Mesenchymal stem cell (in vitro differentiated cells and primary cell): ENCODE results near the gene COBL.

Experiments used
- DNase-seq: peaks from one replicate; pipeline ENCODE4 v3.0.0-alpha.2; 2013
- H2AFZ ChIP-seq: one replicate; pipeline ENCODE4 v1.6.1; 2013; ENCODE audit warnings: low read depth, mild to moderate bottlenecking, control low read depth, inconsistent platforms, low read length, moderate library complexity
- H2AK5ac ChIP-seq: 2 replicates; pipeline ENCODE4 v1.6.1; 2013; ENCODE audit warnings: low read length, moderate library complexity, mild to moderate bottlenecking, inconsistent platforms; ENCODE audit not compliant: severe bottlenecking
- H2BK120ac ChIP-seq: one replicate; pipeline ENCODE4 v1.6.1; 2013; ENCODE audit warnings: low read depth, mild to moderate bottlenecking, inconsistent platforms, low read length, moderate library complexity
- H2BK12ac ChIP-seq, 2 experiments: one replicate each; pipeline ENCODE4 v1.6.1; 2013; ENCODE audit warnings: inconsistent platforms in 2 of 2, low read length in 2 of 2, mild to moderate bottlenecking in 2 of 2, moderate library complexity in 2 of 2, control low read depth in 1 of 2
- H2BK15ac ChIP-seq: one replicate; pipeline ENCODE4 v1.6.1; 2013; ENCODE audit warnings: mild to moderate bottlenecking, low read depth, inconsistent platforms; ENCODE audit not compliant: poor library complexity, severe bottlenecking
- H2BK5ac ChIP-seq: 2 replicates; pipeline ENCODE4 v1.6.1; 2013; ENCODE audit warnings: low read depth, mild to moderate bottlenecking, low read length, control low read depth, inconsistent platforms; ENCODE audit not compliant: poor library complexity, severe bottlenecking
- H3K14ac ChIP-seq, 2 experiments: one replicate each; pipeline ENCODE4 v1.6.1; 2013; ENCODE audit warnings: inconsistent platforms in 2 of 2, low read length in 2 of 2, control low read depth in 1 of 2, mild to moderate bottlenecking in 1 of 2, moderate library complexity in 1 of 2
- H3K18ac ChIP-seq, 2 experiments: one replicate each; pipeline ENCODE4 v1.6.1; 2013; ENCODE audit warnings: inconsistent platforms in 2 of 2, low read length in 2 of 2, control low read depth in 1 of 2, low read depth in 1 of 2, mild to moderate bottlenecking in 1 of 2
- H3K23ac ChIP-seq, 2 experiments: one replicate each; pipeline ENCODE4 v1.6.1; 2013; ENCODE audit warnings: inconsistent platforms in 2 of 2, low read length in 2 of 2, mild to moderate bottlenecking in 2 of 2, moderate library complexity in 2 of 2, control low read depth in 1 of 2
- H3K27ac ChIP-seq: 2 replicates; pipeline ENCODE4 v1.5.1; 2013; ENCODE audit warnings: mild to moderate bottlenecking, moderate library complexity, low read length, control low read depth, inconsistent platforms; ENCODE audit not compliant: poor library complexity, severe bottlenecking
- H3K27me3 ChIP-seq, 2 experiments: 2 replicates each; pipeline versions ENCODE4 v1.6.1 to v1.7.0; 2013; ENCODE audit warnings: low read length in 2 of 2, mild to moderate bottlenecking in 2 of 2, moderate library complexity in 2 of 2, control low read depth in 1 of 2, inconsistent platforms in 1 of 2; ENCODE audit not compliant: control insufficient read depth in 1 of 2, insufficient read depth in 1 of 2
- H3K36me3 ChIP-seq, 2 experiments: 2 replicates each; pipeline versions ENCODE4 v1.6.1 to v1.7.0; 2013; ENCODE audit warnings: low read length in 2 of 2, control low read depth in 1 of 2, inconsistent platforms in 1 of 2, low read depth in 1 of 2, mild to moderate bottlenecking in 1 of 2; ENCODE audit not compliant: insufficient read depth in 2 of 2, control insufficient read depth in 1 of 2
- H3K4ac ChIP-seq, 2 experiments: one replicate each; pipeline ENCODE4 v1.6.1; 2013; ENCODE audit warnings: inconsistent platforms in 2 of 2, low read length in 2 of 2, mild to moderate bottlenecking in 2 of 2, moderate library complexity in 2 of 2, control low read depth in 1 of 2, low read depth in 1 of 2
- H3K4me1 ChIP-seq: 2 replicates; pipeline ENCODE4 v1.6.1; 2013; ENCODE audit warnings: low read depth, low read length, control low read depth; ENCODE audit not compliant: control insufficient read depth, insufficient read depth
- H3K4me2 ChIP-seq: 2 replicates; pipeline ENCODE4 v1.6.1; 2013; ENCODE audit warnings: low read length, mild to moderate bottlenecking, inconsistent platforms; ENCODE audit not compliant: poor library complexity, severe bottlenecking
- H3K4me3 ChIP-seq, 2 experiments: 2 replicates each; pipeline versions ENCODE4 v1.5.1 to v1.7.0; 2013; ENCODE audit warnings: low read length in 2 of 2, mild to moderate bottlenecking in 2 of 2, control low read depth in 1 of 2, low read depth in 1 of 2; ENCODE audit not compliant: insufficient read depth in 1 of 2
- H3K79me1 ChIP-seq: replicated peaks from 2 replicates; pipeline ENCODE4 v1.6.1; 2013; ENCODE audit warnings: mild to moderate bottlenecking, control low read depth, low read length, inconsistent platforms; ENCODE audit not compliant: poor library complexity, severe bottlenecking
- H3K9ac ChIP-seq: 2 replicates; pipeline ENCODE4 v1.7.0; 2013; ENCODE audit warnings: mild to moderate bottlenecking, low read length, moderate library complexity
- H3K9me3 ChIP-seq: 2 replicates; pipeline ENCODE4 v1.7.0; 2013; ENCODE audit warnings: mild to moderate bottlenecking, low read length; ENCODE audit not compliant: control insufficient read depth
- H4K8ac ChIP-seq: one replicate; pipeline ENCODE4 v1.6.1; 2013; ENCODE audit warnings: inconsistent platforms, mild to moderate bottlenecking, low read length, moderate library complexity
- H4K91ac ChIP-seq: one replicate; pipeline ENCODE4 v1.6.1; 2013; ENCODE audit warnings: mild to moderate bottlenecking, low read length, inconsistent platforms
- WGBS: methylation state at CpG from one replicate; pipeline ENCODE4 v1.1.7; 2013; ENCODE audit warnings: mixed read lengths; 5-methylcytosine and 5-hydroxymethylcytosine counted together

COBL gene

DNA sequence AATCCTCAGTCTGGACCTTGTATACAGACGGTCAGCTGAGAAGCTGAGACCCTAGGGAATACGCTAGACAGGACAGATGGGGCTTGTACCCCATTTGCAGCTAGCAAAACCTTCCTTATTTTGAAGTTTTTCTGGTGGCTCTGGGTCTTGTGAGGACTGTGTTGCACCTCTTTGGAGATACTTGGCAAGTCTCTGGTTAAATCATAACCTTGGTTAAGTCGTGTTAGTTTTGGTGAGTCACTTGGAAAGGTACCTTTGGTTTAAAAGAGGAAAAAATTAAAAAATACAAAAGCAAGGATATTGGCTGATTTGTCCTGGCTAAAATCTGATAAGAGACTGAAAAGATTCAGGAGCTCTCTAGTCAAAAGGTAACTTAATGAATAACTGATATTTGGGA is 140.6 kb downstream of the COBL start:
- no peak for DNase-seq
- Histone ChIP-seq H3K27me3 (peaks cover 20 to 51% of the 10 kb centered on the region in 2 experiments), H3K9ac (no peak overlapping the region), H3K79me1 (no peaks in the 10 kb centered on the region), H2BK120ac (no peak overlapping the region), H2BK12ac (no peak overlapping the region), H3K23ac (no peak overlapping the region), H2AFZ (no peak overlapping the region), H3K18ac (no peak overlapping the region), H2BK5ac (no peak overlapping the region), H3K4me1 (no peaks in the 10 kb centered on the region), H2BK15ac (no peak overlapping the region), H2AK5ac (no peak overlapping the region), H4K8ac (no peak overlapping the region), H3K36me3 (no peaks in the 10 kb centered on the region), H3K27ac (no peak overlapping the region), H3K4me3 (no peak overlapping the region), H4K91ac (no peak overlapping the region), H3K4ac (no peak overlapping the region), H3K14ac (no peak overlapping the region), H3K4me2 (no peak overlapping the region), H3K9me3 (no peaks in the 10 kb centered on the region)
- WGBS, result 16% methylated on average over 3 of the region's 3 CpGs

DNA sequence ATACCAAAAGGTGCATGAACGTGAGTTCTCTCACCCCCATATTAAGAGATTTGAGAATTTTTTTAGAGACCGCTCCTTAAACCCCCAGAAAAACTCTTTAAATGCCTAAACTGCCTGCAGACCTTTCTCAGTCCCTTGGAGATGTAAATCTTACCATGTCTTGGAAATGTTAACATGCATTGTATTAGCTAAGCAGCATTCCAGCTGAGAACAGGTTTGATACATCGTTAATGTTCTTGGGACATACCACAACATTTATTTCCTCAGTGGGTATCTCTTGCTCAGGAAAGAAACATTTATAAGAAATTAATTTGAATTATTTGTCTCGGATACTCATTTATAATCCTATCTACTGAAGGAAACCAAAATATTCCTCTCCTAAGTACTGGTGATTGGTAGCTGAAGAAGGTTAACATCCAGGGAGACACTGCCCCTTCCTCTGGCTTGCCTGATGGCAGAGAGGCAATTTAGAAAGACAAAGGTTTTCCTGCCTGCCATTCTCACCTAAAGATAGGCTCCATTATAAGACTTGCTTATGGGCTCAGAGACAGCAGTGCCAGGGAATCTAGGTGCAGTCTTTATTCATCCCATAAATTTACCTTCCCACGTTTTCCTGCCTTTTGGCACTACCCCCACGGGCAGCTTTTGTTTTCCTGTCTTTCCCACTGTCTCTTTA is 141.2 kb downstream of the COBL start:
- Histone ChIP-seq H3K36me3 (no peaks in the 10 kb centered on the region), H4K8ac (no peak overlapping the region), H3K9ac (no peak overlapping the region), H2BK15ac (no peak overlapping the region), H2BK120ac (no peak overlapping the region), H3K27ac (no peak overlapping the region), H3K27me3 (peaks cover 20 to 51% of the 10 kb centered on the region in 2 experiments), H3K4me3 (no peak overlapping the region), H3K4me2 (no peak overlapping the region), H4K91ac (no peak overlapping the region), H3K14ac (no peak overlapping the region), H2BK5ac (no peak overlapping the region), H3K4me1 (no peaks in the 10 kb centered on the region), H2BK12ac (no peak overlapping the region), H3K79me1 (no peaks in the 10 kb centered on the region), H2AFZ (no peak overlapping the region), H3K18ac (no peak overlapping the region), H3K9me3 (no peaks in the 10 kb centered on the region), H3K4ac (no peak overlapping the region), H2AK5ac (no peak overlapping the region), H3K23ac (no peak overlapping the region)
- DNase-seq, result no peak
- 2% methylated on average over 2 of the region's 6 CpGs for WGBS

GRCh38 chr7:51165337-51165736 is 151.3 kb downstream of the COBL start:
- no peak overlapping the region for H4K8ac ChIP-seq
- no peaks in the 10 kb centered on the region for H3K79me1 ChIP-seq
- H2AK5ac ChIP-seq, result no peak overlapping the region
- no peak overlapping the region for H2BK15ac ChIP-seq
- no peaks in the 10 kb centered on the region for H3K9me3 ChIP-seq
- no peak overlapping the region for H2BK120ac ChIP-seq
- H3K18ac ChIP-seq, result no peak overlapping the region
- H3K9ac ChIP-seq, result no peak overlapping the region
- H3K4ac ChIP-seq, result no peak overlapping the region
- no peak overlapping the region for H3K14ac ChIP-seq
- H2BK12ac ChIP-seq, result no peak overlapping the region
- H3K23ac ChIP-seq, result no peak overlapping the region
- DNase-seq, result no peak
- no peak overlapping the region for H4K91ac ChIP-seq
- H3K27ac ChIP-seq, result no peak overlapping the region
- H2BK5ac ChIP-seq, result no peak overlapping the region
- no peaks in the 10 kb centered on the region for H3K4me1 ChIP-seq
- H2AFZ ChIP-seq, result no peak overlapping the region
- H3K36me3 ChIP-seq, result no peaks in the 10 kb centered on the region
- no peak overlapping the region for H3K4me2 ChIP-seq
- H3K4me3 ChIP-seq, result no peak overlapping the region
- no CpG with 5 or more reads among the region's 1 CpG for WGBS
- H3K27me3 ChIP-seq, result no peaks in the 10 kb centered on the region

DNA sequence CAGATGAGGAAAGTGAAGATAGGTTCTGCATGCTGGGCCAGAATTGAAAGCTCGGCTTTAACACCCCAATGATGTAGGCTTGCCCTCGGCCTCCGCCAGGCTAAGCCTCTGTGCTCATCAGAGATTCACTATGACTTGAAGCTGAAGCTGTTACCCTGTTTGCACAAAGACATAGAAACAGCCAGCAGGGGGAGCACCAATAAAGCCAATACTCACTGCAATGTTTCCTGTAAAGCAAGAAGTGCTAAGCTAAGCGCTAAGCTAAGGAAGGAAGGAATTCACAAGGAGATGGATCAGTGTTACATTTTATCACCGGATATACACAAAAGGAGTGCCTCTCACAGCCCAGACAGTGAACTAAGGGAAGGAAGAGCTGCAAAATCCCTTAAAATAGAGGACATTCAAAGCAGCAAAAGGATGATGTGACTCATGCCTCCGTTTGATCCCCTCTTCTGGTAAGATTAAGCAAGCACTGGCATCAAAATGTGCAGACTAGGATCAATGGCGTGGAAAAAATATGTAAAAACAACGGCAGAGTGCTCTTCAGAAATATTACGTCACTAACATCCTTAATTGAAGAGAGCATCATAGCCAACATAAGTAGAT is 153.8 kb downstream of the COBL start:
- H3K9ac ChIP-seq, result peak overlapping the region; percentile 28
- no peak overlapping the region for H2AFZ ChIP-seq
- H3K18ac ChIP-seq, result no peak overlapping the region
- H3K9me3 ChIP-seq, result no peaks in the 10 kb centered on the region
- H3K4me1 ChIP-seq, result no peaks in the 10 kb centered on the region
- H2BK15ac ChIP-seq, result no peak overlapping the region
- WGBS, result 40% methylated on average over 9 of the region's 9 CpGs
- H3K36me3 ChIP-seq, result no peaks in the 10 kb centered on the region
- H3K14ac ChIP-seq, result no peak overlapping the region
- H4K91ac ChIP-seq, result no peak overlapping the region
- H3K27ac ChIP-seq, result no peak overlapping the region
- H3K27me3 ChIP-seq, result peaks cover 0 to 16% of the 10 kb centered on the region in 2 experiments
- no peak overlapping the region for H3K4me3 ChIP-seq
- no peaks in the 10 kb centered on the region for H3K79me1 ChIP-seq
- no peak overlapping the region for H2BK12ac ChIP-seq
- no peak overlapping the region for H3K4ac ChIP-seq
- peak; percentile 81 for DNase-seq
- H3K23ac ChIP-seq, result no peak overlapping the region
- H3K4me2 ChIP-seq, result no peak overlapping the region
- no peak overlapping the region for H4K8ac ChIP-seq
- no peak overlapping the region for H2BK120ac ChIP-seq
- no peak overlapping the region for H2AK5ac ChIP-seq
- H2BK5ac ChIP-seq, result no peak overlapping the region
